Kidney epithelial cell (primary cell): ENCODE results near the gene CERS3. TPM values are rescaled to one million over a fixed set of nuclear protein-coding genes. Genes with fewer than 3 reads are reported as not detected.

Experiments
- DNase-seq: peaks from one replicate; pipeline ENCODE4 v3.0.0-alpha.2; 2010; ENCODE audit warnings: low read depth
- H3K27me3 ChIP-seq: 2 replicates; pipeline ENCODE4 v1.6.0; 2011; ENCODE audit warnings: low read length; ENCODE audit not compliant: control insufficient read depth, insufficient read depth
- H3K36me3 ChIP-seq: 2 replicates; pipeline ENCODE4 v1.5.1; 2011; ENCODE audit warnings: low read length; ENCODE audit not compliant: control insufficient read depth, insufficient read depth
- H3K4me3 ChIP-seq: 2 replicates; pipeline ENCODE4 v1.5.1; 2011; ENCODE audit warnings: low read depth, mild to moderate bottlenecking, control low read depth, low read length
- CTCF ChIP-seq: IDR thresholded peaks from 2 replicates; pipeline ENCODE4 v1.5.1; 2011; ENCODE audit warnings: mild to moderate bottlenecking, moderate library complexity, low read length, control low read depth, inconsistent platforms; ENCODE audit not compliant: insufficient read depth, poor library complexity, severe bottlenecking
- total RNA-seq: library from RNA; depleted of rRNA; stranded (reverse); fragments of >200 nt; gene quantifications from 2 replicates; pipeline ENCODE4 v1.2.3, GENCODE V29; 2015

The CERS3 gene
- total RNA-seq, 1 donor from 2014 or later: not detected

DNA sequence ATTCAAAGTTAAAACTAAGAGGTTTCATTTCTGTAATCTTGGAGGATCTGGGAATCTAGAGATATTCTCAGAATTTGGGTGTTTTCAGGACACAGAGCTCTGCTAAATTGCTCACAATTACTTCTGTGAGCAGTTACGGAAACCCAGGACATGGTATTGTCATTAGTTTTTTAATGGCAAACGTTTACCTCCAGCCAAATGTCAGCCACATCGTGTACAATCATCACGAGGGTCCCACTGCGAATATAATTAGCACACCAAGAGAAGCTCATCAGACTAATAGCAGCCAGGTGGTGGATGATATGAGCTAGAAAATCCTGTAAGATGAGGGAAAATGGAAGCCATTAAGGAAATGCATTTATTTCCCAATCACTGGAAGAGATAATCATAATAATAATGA lies 56.0 kb downstream of the CERS3 start:
- H3K27me3 ChIP-seq: no peaks in the 10 kb centered on the region
- TF ChIP-seq CTCF: no peak
- DNase-seq: no peak
- H3K36me3 ChIP-seq: no peaks in the 10 kb centered on the region
- H3K4me3 ChIP-seq: no peak overlapping the region

GRCh38 chr15:100471933-100472332 lies 56.8 kb downstream of the CERS3 start:
- TF ChIP-seq CTCF: no peak
- no peak for DNase-seq
- H3K36me3 ChIP-seq: no peaks in the 10 kb centered on the region
- H3K4me3 ChIP-seq: no peak overlapping the region
- no peaks in the 10 kb centered on the region for H3K27me3 ChIP-seq

DNA sequence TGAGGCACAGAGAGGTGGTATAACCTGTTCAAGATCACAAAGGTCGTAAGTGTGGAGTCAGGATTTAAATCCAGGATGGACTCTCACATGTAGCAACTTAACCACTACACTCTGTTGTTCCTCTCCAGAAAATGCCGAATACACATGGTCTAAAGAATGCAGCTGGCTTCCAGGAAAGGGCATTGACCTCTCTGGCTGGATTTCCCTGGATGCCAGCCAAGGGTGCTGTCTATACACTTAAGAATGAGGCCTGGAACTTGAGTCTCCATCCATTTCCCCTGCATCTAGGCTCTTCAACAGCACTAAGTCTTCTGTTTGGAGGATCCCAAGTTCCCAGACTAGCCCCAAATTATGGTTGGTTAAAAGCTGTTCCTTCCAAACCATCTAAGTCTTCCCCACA lies 60.5 kb downstream of the CERS3 start:
- no peak for DNase-seq
- Histone ChIP-seq H3K36me3 (no peaks in the 10 kb centered on the region), H3K4me3 (no peak overlapping the region), H3K27me3 (no peaks in the 10 kb centered on the region)
- TF ChIP-seq CTCF: no peak

GRCh38 chr15:100466073-100466472 lies 62.7 kb downstream of the CERS3 start:
- Histone ChIP-seq H3K4me3 (no peak overlapping the region), H3K36me3 (no peaks in the 10 kb centered on the region), H3K27me3 (no peaks in the 10 kb centered on the region)
- DNase-seq: no peak
- TF ChIP-seq CTCF: no peak

GRCh38 chr15:100464888-100465287 lies 63.9 kb downstream of the CERS3 start:
- Histone ChIP-seq H3K36me3 (no peaks in the 10 kb centered on the region), H3K27me3 (no peaks in the 10 kb centered on the region), H3K4me3 (no peak overlapping the region)
- DNase-seq: no peak
- no peak for TF ChIP-seq CTCF

GRCh38 chr15:100464256-100464655 lies 64.5 kb downstream of the CERS3 start:
- H3K27me3 ChIP-seq: no peaks in the 10 kb centered on the region
- TF ChIP-seq CTCF: no peak
- H3K36me3 ChIP-seq: no peaks in the 10 kb centered on the region
- no peak for DNase-seq
- H3K4me3 ChIP-seq: no peak overlapping the region
